ENCODE measurements around the gene NUP58.

Gene NUP58, protein sequence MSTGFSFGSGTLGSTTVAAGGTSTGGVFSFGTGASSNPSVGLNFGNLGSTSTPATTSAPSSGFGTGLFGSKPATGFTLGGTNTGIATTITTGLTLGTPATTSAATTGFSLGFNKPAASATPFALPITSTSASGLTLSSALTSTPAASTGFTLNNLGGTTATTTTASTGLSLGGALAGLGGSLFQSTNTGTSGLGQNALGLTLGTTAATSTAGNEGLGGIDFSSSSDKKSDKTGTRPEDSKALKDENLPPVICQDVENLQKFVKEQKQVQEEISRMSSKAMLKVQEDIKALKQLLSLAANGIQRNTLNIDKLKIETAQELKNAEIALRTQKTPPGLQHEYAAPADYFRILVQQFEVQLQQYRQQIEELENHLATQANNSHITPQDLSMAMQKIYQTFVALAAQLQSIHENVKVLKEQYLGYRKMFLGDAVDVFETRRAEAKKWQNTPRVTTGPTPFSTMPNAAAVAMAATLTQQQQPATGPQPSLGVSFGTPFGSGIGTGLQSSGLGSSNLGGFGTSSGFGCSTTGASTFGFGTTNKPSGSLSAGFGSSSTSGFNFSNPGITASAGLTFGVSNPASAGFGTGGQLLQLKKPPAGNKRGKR

GRCh38 chr13:25301347-25302113, at the start of gene NUP58:
TSS of gene NUP58 (plus strand) at chr13:25301625. CDS start at chr13:25301774, 149 bp downstream.
- DNase-seq: peak; percentile 90 to 91

GRCh38 chr13:25252225-25252624, 49.2 kb upstream of the NUP58 start:
- no peak for DNase-seq

DNA sequence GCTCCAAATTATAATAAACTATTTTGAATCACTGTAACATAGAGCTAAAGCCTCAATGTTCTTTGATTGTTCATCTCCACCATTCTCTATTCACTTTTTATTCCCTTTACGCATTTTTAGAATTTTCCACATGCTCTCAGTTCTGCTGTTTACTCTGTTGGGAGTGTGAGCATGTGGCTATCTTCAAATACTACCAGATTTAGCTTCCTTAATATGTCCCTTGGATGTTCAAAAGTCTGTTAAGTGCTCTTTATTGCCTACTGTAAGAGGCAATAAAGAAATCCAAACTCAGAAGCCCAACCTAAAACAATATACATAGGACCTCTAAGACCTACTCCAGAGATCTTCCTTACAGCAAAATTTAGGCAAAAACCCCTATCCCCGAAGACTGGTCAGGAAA, 48.7 kb upstream of the NUP58 start:
- no peak for DNase-seq

GRCh38 chr13:25253702-25254101, 47.7 kb upstream of the NUP58 start:
- DNase-seq: no peak

DNA sequence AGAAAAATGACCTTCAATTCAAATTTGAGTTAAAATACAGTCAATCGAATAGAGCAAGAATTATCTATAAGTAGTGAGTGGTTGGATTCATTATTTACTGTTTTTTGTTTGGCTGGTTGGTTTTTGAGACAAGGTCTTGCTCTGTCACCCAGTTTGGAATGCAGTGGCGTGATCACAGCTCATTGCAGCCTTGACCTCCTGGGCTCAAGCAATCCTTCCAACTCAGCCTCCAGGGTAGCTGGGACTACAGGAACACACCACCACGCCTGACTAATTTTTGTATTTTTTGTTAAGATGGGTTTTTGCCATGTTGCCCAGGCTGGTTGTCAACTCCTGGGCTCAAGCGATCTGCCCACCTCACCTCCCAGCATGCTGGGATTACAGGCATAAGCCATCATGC, 39.2 kb upstream of the NUP58 start:
- no peak for DNase-seq

- DNase-seq: no peak
Measured at GRCh38 chr13:25266706-25267105, 34.7 kb upstream of the NUP58 start.

GRCh38 chr13:25267715-25268114, 33.7 kb upstream of the NUP58 start:
- no peak for DNase-seq

DNA sequence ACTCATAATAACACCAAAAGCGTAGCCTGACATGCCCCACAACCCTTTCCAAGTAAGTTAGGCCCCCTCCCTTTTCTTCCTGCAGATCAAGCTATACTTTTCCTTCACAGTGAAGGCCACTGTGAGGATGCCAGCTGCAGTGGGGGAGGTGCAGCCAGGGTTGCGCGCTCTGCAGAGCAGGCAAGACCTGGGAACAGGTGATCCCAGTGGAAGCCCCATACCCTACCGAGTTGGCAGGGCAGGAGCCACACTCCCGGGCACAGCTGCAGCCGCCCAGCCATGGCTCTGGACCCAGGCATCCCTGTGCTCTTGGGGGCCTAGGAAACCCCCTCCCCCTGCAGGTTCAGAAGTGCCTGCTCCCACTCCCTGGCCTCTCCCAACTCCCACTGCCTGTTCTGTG, 32.9 kb upstream of the NUP58 start:
- no peak for DNase-seq

GRCh38 chr13:25276748-25277147, 24.7 kb upstream of the NUP58 start:
- DNase-seq: no peak

DNA sequence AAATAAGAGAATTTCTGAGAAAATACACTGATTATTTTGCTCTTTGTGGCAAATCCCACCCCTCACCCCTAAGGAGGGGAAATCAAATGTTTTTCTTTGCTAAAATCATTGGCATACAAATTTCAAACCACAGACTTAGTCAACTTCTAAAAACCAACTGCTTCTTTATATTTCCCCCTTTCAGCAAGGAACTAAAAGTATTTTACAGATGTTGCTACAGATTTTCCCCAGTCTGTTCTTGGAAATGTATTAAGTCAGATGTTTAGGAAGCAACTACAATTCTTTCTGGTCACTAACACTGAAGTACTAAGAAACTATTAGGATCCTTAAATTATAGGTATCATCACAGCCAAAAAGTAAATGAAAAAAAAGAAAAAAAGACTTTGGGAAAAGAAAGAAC, 21.0 kb upstream of the NUP58 start:
- no peak for DNase-seq

GRCh38 chr13:25281193-25281934, 20.1 kb upstream of the NUP58 start:
- no peak for DNase-seq

GRCh38 chr13:25281935-25282332, 19.5 kb upstream of the NUP58 start:
- no peak for DNase-seq

- peak; percentile 11 to 24 for DNase-seq
Measured at GRCh38 chr13:25286308-25286968, 15.0 kb upstream of the NUP58 start.

- peak; percentile 87 to 94 for DNase-seq
Measured at GRCh38 chr13:25286969-25287961, 14.2 kb upstream of the NUP58 start, which contains the start of gene MTMR6. TSS of gene MTMR6 (minus strand) at chr13:25287488. CDS start at chr13:25287247, 241 bp downstream.

DNA sequence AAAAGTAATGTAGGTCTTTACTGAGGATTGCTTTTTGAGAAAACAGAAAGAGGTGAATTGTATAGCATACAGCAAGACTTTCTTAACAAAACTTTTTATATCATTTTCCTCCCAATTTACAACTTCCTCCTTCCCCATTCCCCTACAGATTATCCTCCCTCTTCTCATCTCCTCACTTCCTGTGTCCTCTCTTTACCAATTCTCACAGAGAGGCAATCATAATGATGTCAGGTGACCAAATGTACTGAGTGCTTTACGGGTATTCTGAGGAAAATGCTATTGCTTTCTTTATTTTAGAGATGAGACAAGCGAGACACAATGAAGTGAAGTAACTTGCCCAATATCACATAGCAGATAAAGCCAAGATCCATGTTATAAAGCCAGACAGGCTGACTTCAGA, 12.5 kb upstream of the NUP58 start:
- DNase-seq: no peak

DNA sequence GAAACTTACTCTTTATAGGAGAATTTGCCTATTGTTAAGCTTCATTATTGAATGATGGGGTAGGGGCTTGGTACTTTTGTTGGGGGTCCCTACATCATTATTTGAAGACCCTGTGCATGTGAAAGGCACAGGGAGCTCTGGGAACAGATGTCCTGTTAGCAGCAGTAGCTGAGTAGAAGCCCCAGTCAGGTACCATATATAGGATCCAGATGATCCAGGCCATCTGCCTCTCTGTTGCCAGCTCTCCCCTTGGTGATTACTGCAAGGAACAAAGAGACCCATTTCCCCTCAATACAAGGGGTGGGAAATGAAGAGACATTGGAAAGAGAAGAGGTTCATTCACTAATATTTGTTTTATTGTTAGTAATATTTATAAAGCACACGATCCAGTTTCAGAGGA, 9.7 kb upstream of the NUP58 start:
- DNase-seq: no peak

GRCh38 chr13:25292301-25292700, 9.1 kb upstream of the NUP58 start:
- DNase-seq: peak in 1 of 2 donors; percentile 4

- DNase-seq: no peak
Measured at GRCh38 chr13:25295228-25295627, 6.2 kb upstream of the NUP58 start.

DNA sequence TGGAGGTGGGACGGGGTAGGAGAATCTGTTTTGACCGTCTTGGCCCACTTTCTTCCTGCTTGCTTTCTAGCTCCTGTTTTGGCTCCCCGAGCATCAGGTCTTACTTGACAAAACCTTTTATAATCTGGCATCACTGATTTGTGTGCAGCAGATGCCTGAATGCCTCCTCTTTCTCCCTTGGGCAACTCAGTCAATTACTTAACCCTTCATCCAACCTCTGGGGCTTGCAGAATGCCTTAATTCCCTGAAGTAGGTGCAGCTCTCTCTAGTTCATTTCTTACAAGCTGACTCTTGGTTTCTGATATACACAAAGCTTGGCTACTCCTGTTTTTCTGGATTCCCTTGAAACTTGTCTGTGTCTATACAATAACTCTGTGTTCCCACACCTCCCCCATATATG, 5.7 kb upstream of the NUP58 start:
- no peak for DNase-seq

DNA sequence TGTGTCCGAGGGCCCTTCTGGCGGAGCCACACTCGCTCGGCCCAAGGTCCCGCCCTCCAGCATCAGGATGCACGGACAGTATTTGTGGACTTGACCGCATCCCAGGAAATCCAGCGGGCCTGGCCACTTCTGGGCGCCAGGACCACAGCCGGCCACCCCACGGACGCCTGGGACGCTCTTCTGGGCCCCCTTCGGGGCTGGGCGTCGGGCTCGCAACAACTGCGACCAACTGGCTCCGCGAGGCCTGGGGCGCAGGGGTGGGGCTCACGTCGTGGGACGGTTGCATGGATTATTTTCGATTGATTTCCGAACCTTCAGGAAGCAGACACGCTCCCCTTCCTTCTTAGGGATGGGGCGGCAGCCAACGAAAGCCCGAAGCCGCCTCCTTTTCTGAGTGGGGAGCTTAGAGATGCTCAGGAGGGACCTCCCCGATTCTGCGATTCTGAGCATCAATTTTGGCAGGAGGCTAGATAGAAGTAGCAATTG, 521 bp upstream of the NUP58 start:
- DNase-seq: no peak

DNA sequence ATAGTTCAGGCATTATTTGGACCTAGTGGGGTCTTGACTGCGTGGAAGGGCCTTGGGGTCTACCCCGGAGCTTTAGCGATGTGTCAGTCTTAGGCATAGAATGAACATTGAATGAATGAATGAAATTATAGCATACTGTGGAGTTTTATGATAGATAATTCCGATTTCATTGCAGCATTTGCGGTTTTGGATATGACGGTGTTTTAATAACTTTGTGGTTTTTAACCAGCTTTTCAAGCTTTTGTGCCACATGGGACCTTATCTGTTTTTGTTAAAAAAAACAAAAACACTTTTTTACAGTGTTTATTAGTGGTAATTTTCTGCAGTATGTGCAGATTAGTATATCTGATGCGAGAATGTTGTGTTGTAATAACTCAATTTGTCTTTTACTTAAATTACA, 696 bp downstream of the NUP58 start:
- no peak for DNase-seq
